ENCODE measurements around the gene GPHN.
A peak's percentile ranks its signal among the peaks of the same experiment; 100 is the strongest.

The GPHN gene

GRCh38 chr14:66601932-66602578, 94.1 kb downstream of the GPHN start:
- peak; percentile 5 for DNase-seq

DNA sequence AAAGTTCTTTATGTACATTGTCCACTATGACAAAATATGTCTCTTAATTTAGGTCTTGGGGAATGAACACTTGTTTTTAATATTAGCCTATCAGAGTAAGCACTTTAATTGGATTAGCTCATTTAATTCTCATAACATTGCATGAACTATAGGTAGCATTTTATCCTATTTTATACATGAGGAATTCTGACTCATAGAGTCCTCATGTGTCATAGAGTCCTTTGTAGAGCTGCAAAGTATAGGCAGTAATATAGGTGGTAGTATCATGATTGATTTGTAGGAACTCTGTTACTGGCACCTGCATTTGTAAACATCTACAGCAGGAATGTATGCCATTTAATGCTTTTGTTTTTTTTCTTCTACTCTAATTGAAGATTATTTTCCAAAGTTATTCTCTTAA, 96.0 kb downstream of the GPHN start:
- DNase-seq: no peak

DNA sequence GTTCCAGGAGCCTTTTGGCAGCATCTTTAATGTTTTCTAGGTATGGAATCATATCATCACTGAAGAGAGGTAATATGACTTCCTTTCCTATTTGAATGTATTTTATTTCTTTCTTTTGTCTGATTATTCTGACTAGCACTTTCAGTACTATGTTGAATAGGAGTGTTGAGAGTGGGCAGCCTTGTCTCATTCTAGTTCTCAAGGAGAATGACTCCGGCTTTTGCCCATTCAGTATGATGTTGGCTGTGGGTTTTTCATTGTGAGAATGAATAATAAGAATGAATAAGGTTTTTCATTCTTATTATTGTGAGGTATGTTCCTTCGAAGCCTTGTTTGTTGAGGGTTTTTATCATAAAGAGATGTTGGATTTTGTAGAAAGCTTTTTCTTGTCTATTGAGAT, 98.9 kb downstream of the GPHN start:
- DNase-seq: no peak

GRCh38 chr14:66610154-66610563, 102.2 kb downstream of the GPHN start:
- DNase-seq: peak; percentile 5

GRCh38 chr14:66613344-66613743, 105.4 kb downstream of the GPHN start:
- DNase-seq: no peak

- DNase-seq: no peak
Measured at GRCh38 chr14:66619952-66620351, 112.0 kb downstream of the GPHN start.

- no peak for DNase-seq
Measured at GRCh38 chr14:66623838-66624237, 115.9 kb downstream of the GPHN start.

GRCh38 chr14:66624336-66624937, 116.5 kb downstream of the GPHN start:
- DNase-seq: peak; percentile 35

- no peak for DNase-seq
Measured at GRCh38 chr14:66628636-66629035, 120.7 kb downstream of the GPHN start.

DNA sequence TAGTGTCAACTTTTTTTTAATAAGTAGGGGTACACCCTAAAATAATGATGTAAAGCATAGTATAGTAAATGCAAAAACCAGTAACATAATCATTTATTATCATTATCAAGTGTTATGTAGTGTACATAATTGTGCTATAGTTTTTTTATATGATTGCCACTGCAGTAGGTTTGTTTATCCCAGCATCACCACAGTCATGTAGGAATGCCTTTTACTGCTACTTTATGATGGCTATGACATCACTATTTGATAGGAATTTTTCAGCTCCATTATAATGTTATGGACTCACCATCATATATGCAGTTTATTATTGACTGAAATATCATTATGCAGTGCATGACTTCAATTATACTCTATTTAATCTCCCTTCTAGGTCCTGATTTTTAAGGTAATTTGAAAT, 121.6 kb downstream of the GPHN start:
- no peak for DNase-seq

GRCh38 chr14:66634876-66635275, 126.9 kb downstream of the GPHN start:
- no peak for DNase-seq

- no peak for DNase-seq
Measured at GRCh38 chr14:66635435-66635834, 127.5 kb downstream of the GPHN start.

DNA sequence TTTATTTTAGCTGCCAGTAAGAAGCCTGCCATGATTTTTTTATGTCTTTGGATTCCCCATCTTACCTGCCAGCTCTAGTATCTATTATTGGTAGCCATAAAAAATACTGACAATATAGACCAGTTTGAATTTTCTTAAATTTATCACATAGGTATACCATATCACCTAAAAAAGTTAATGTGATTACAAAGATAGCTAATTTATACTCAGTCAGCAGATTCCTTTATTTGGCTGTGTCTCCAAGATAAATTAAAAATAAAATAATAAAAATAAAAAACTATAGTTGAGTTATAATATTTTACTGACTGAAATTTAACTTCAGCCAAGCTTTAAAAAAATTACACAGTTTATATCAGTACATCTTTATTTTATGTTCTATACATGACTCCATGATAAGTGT, 128.3 kb downstream of the GPHN start:
- DNase-seq: no peak

GRCh38 chr14:66638689-66639088, 130.7 kb downstream of the GPHN start:
- peak; percentile 1 for DNase-seq

GRCh38 chr14:66641861-66642635, 134.1 kb downstream of the GPHN start:
- DNase-seq: no peak

DNA sequence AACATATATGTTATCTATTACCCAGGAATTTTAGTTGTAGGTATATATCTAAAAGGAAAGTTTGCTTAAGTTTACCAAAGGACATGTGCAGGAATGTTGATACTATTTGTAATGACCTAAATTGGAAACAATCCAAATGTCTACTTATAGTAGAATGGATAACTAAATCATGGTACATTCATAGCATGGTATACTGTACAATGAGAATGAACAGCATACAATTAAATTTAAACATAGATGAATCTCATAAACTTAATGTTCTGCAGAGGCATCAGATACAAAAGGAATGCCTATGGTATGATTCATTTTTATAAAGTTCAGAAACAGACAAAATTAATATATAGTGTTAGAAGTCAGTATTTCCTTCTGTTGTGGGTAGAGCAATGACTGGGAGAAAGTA, 135.4 kb downstream of the GPHN start:
- no peak for DNase-seq

DNA sequence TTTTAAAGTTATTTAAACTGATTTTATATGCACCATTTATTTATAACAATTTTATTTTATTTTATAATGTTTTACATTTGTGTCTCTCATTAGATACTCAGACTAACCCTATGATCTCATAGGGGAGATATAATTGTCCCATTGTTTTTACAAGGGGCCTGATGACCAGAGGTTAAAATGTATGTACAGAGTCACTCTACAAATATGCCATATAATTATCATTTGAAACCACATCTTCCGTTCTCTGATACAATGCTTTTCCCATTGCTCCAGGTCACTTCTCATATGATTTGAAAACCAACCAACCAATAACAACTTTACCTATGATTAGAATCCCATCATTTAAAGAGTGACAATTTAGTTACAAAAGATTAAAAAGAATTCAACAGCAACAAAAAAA, 137.8 kb downstream of the GPHN start:
- no peak for DNase-seq

- DNase-seq: no peak
Measured at GRCh38 chr14:66649498-66649897, 141.6 kb downstream of the GPHN start.

GRCh38 chr14:66650491-66650911, 142.6 kb downstream of the GPHN start:
- DNase-seq: no peak

DNA sequence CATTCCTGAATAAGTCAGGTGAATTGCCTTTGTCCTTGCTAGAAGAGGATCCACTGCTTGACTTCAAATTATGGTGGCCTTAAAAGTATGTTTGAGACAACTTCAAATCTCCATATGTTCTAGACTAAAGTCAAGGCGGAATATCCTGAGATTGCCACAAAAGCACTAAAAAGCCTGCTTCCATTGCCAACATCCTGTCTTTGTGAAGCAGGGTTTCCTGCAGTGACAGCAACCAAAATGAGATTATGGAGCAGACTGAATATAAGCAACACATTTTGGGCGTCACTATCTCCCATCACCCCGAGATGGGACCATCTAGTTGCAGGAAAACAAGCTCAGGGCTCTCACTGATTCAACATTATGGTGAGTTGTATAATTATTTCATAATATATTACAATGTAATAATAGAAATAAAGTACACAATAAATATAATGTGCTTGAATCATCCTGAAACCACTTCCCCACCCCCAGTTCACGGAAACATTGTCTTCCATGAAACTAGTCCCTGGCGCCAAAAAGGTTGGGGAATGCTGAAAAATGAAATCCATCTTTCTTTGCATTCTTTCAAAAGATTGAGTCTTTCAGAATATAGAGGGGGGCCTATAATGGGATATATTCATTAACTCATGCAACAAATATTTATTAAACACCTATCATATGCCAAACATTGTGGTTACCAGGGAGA, 143.7 kb downstream of the GPHN start:
- no peak for DNase-seq

GRCh38 chr14:66652525-66653106, 144.7 kb downstream of the GPHN start:
- no peak for DNase-seq

DNA sequence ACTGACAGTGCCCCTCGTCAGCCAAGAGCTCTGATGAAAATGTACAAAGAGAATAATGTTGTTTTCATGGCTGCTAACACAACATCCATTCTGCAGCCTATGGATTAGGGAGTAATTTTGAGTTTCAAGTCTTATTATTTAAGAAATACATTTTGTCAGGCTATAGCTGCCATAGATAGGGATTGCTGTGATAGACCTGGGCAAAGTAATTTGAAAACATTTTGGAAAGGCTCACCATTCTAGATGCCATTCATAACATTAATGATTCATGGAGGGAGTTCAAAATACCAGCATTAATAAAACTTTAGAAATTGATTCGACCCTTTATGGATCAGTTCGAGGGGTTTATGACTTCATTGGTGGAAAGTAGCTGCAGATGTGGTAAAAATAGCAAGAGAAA, 149.8 kb downstream of the GPHN start:
- DNase-seq: no peak

DNA sequence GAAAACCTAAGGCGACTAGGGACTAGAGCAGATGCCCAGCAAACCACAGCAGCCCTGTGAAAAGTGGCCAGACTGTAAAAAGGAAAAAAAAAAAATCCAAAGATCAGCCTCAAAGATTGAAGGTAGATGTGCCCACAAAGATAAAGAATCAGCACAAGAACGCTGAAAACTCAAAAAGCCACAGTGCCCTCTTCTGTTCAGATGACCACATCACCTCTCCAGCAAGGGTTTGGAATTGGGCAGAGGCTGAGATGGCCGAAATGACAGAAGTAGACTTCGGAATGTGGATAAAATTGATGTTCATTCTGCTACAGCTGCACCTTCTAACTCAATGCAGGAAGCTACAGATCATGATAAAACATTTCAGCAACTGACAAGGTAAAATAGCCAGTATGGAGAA, 154.4 kb downstream of the GPHN start:
- DNase-seq: no peak
